Astrocyte (in vitro differentiated cells and primary cell): ENCODE results near the gene MSX2.

Experiments
- EZH2 ChIP-seq: IDR thresholded peaks from 2 replicates; pipeline ENCODE4 v1.6.1; 2012; ENCODE audit warnings: mild to moderate bottlenecking, low read length, inconsistent platforms; ENCODE audit not compliant: insufficient read depth
- TF ChIP-seq, protein P1 (sequence below): IDR thresholded peaks from 2 replicates; pipeline ENCODE4 v1.5.1; 2011; ENCODE audit warnings: low read depth, mild to moderate bottlenecking, inconsistent platforms, low read length, moderate library complexity; ENCODE audit not compliant: insufficient read depth

DNA sequence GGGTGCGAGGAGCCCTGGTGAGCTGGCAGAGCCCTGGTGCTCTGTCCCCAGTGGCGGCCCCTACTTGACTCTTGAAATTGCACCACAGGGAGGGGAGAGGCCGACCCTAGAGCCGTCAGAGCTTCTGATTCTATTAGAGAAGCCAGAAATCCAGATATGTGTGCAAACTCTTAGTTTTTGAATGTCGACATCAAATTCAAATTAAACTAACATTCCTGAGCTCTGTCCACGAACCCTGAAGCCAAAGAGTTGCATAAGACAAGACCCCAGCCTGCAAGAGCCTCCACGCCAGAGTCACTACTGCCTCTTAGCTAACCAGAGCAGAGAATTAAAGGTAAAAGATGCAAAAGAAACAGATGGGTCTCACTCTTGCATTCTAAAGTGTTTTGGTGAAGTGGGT is 29.8 kb upstream of the MSX2 start:
- TF ChIP-seq, protein P1, sequence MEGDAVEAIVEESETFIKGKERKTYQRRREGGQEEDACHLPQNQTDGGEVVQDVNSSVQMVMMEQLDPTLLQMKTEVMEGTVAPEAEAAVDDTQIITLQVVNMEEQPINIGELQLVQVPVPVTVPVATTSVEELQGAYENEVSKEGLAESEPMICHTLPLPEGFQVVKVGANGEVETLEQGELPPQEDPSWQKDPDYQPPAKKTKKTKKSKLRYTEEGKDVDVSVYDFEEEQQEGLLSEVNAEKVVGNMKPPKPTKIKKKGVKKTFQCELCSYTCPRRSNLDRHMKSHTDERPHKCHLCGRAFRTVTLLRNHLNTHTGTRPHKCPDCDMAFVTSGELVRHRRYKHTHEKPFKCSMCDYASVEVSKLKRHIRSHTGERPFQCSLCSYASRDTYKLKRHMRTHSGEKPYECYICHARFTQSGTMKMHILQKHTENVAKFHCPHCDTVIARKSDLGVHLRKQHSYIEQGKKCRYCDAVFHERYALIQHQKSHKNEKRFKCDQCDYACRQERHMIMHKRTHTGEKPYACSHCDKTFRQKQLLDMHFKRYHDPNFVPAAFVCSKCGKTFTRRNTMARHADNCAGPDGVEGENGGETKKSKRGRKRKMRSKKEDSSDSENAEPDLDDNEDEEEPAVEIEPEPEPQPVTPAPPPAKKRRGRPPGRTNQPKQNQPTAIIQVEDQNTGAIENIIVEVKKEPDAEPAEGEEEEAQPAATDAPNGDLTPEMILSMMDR, result no peak
- TF ChIP-seq EZH2, result no peak
